GM21825 (cell line): ENCODE results near the gene CLK4.

Source experiments
- ATAC-seq: cut with Tn5 transposase; IDR thresholded peaks from one replicate; pipeline ENCODE4 v1.9.1; 2021; ENCODE audit warnings: mild to moderate bottlenecking, moderate library complexity; ENCODE audit not compliant: unreplicated experiment

CLK4 gene

GRCh38 chr5:178626484-178627258 lies at the start of gene CLK4:
Gene CLK4 (minus strand): TSS chr5:178627050. CDS start chr5:178623416, 3,634 bp downstream.
- peak; percentile 77 for ATAC-seq

DNA sequence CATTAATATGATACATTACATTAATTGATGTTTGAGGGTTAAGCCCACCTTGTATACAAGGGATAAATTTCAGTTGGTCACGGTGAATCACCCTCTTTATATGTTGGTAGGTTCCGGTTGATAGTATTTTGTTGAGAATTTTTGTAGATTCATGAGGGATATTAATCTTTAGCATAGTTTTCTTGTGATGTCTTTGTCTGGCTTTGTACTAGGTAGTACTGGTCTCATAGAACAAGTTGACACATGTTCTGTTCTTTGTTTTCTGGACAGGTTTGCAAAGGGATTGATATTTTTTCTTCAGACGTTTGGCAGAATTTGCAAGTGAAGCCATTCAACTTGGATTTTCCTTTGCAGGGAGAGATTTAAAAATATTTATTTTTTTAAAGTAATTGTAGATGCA lies 49.1 kb upstream of the CLK4 start:
- no peak for ATAC-seq

- ATAC-seq = no peak
Observed at GRCh38 chr5:178674334-178674733, 47.5 kb upstream of the CLK4 start.

DNA sequence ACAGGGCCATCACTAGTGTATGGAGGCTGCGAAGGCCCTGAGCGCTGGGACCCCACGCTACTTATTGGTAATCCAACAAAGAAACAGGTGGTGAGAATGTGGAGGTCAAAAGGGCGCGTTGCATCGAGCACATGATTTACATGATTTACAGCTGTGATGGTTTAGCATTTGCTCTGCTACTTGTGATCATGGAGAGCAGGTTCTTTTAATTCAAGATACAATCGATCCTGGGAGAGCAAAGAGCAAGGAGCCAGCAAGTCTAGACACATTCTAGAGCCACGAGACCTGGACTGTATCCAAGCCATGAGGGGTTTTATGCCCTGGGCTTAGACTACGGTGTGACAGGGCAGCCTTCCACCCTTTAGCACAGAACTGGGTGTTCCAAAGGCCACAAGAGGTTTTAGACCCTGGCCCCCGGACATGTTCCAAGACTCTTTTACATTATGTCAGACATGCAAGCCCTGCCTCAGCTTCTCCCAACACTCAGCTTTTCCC lies 47.0 kb upstream of the CLK4 start:
- ATAC-seq = no peak

DNA sequence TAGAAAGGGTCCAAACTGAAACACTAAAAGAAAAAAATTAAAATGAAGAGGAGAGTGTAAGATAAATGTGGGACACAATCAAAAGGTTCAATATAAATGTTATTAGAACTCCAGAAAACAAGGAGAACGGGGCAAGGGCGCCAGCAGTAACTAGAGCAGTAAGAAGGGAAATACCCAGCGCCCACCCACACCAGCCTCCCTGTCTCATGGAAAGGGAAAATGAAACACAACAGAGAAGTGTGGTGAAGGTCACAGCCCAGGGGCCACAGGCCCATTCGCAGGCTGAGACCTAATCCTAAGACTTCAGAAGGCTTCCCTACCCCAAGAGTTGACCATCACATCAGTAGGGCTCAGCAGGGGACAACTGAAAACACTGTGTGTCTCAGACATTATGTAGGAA lies 45.8 kb upstream of the CLK4 start:
- no peak for ATAC-seq

- no peak for ATAC-seq
Observed at GRCh38 chr5:178671602-178672144, 44.8 kb upstream of the CLK4 start.

- ATAC-seq = no peak
Observed at GRCh38 chr5:178670351-178670885, 43.6 kb upstream of the CLK4 start.

DNA sequence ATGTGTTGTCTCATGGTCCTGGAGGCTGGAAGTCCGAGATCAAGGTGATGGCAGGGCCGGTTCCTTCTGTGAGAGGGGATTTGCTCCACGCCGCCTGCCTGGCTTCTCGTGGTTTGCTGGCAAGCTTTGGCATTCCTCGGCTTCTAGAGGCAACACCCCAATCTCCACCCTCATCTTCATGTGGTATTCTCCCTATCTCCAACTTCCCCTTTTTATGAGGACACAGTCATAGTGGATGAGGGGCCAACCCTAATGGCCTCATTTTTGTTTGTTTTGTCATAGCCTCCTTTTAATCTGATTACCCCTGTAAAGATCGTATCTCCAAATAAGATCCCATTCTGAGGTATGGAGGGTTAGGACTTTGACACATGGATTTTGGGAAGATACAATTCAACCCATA lies 41.7 kb upstream of the CLK4 start:
- ATAC-seq = no peak

- ATAC-seq = no peak
Observed at GRCh38 chr5:178667688-178668087, 40.8 kb upstream of the CLK4 start.

DNA sequence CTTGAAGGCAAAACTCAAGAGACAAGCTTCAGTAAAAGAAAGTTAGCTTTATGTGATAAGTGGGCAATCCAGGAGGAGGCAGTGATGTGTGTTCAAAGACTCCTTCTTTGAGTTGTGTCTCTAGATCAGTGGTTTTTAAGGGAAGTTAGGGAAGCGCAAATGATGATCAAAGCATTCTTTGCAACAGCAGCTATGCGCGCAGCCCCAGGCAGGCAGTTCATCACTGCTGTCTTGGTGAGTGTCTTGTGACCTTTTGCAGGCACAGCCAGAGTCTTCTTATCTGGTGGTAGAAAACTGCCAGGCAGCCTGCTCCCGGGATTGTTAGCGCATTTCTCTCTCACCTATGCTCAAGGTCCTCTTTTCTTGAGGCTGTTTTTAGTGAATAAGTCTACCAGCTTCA lies 40.3 kb upstream of the CLK4 start:
- ATAC-seq = no peak

DNA sequence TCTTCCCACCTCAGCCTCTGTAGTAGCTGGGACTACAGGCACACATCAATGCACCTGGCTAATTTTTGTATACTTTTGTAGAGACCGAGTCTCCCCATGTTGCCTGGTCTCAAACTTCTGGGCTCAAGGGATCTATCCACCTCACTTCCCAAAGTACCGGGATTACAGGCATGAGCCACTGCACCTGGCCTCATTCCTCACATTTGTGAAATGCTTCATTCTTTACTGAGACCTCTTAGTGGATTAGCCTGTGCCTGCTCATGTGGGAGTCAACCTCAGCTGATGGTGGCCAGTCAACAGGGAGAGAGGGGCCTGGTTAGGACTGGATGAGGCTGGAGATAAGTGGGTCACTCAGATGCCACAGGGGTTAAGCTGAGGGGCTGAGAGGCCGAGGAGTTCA lies 37.3 kb upstream of the CLK4 start:
- ATAC-seq = no peak

- ATAC-seq = no peak
Observed at GRCh38 chr5:178662541-178662860, 35.7 kb upstream of the CLK4 start.

DNA sequence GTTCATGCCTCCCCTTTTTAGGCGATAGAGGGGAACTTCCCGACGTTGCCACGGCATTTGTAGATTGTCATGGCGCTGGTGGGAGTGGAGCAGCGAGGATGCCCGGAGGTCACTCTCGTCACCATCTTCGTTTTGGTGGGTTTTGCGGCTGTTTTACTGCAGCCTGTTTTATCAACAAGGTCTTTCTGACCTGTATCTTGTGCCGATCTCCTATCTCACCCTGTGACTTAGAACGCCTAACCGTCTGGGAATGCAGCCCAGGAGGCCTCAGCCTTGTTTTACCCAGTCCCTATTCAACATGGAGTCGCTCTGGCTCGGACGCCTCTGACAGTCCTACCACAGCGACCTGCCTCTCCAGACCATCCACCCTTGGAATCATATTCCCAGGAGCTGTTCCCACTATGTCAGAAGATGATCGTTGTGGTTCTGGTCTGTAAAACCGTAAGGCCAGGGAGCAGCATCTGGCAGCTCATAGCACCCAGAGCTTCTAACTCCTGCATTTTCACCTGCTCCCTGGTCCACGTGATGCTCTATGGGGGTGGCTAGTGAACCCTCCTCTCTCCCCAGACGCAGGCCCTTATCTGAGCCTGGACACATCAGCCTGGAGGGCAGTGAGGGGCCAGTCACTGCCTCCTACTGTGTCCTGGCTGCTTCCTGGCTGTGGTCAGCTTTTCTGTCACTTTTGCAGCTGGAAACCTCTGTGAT lies 35.1 kb upstream of the CLK4 start:
- no peak for ATAC-seq

- ATAC-seq = no peak
Observed at GRCh38 chr5:178651046-178651810, 24.4 kb upstream of the CLK4 start.

DNA sequence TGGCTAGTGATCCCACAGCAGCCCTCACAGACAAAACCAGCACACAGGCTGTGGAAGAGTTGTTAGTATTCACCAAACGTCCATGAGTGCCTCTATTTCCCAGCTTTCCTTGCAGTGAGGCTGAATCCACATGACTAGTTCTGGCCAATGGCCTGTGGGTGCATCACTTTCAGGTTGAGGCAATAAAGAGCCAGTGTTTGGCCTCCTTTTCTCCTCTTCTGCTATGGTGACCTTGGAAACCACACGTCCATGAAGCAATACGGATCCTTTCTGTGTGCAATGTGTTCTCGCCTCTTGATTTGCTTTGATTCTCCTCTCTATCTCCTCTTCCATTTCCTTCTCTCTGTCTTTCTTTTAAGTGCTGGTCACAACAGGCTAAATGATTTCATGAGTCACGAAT lies 23.4 kb upstream of the CLK4 start:
- ATAC-seq = no peak

GRCh38 chr5:178649580-178649979 lies 22.7 kb upstream of the CLK4 start:
- ATAC-seq = no peak

DNA sequence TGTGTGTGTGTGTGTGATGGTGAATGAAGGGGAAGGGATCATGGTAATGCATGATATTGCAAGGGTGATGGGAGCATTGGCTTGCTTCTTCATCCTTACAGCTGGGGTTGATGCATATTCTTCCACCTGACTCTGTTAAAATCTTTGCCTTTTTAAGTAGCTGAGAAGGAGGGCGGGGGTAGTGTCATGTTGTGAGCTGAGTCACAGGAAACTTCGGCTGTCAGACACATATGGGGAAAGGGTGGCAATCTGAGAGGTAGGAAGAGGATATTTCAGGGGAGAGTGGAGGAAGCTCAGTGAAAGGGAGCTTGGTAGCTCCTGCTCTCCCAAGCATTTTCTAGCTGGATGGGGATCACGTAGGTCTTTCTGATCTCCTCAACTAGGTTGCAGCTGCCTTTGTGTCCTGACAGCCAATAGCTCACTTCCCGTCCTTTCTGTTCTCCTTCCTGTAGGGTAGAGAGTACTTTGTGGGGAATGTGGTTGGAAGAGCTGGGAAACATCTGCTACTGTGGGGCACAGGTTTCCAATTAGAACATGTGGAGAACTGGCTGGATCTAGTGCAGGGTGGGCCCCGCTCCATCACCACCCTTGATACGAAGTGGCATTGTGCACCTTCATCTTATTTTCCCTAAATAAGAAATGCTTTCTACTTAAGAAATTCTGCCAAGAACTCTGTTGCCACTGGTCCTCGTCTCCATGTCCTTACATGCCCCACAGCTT lies 18.1 kb upstream of the CLK4 start:
- ATAC-seq = no peak

- no peak for ATAC-seq
Observed at GRCh38 chr5:178642351-178642909, 15.6 kb upstream of the CLK4 start.

DNA sequence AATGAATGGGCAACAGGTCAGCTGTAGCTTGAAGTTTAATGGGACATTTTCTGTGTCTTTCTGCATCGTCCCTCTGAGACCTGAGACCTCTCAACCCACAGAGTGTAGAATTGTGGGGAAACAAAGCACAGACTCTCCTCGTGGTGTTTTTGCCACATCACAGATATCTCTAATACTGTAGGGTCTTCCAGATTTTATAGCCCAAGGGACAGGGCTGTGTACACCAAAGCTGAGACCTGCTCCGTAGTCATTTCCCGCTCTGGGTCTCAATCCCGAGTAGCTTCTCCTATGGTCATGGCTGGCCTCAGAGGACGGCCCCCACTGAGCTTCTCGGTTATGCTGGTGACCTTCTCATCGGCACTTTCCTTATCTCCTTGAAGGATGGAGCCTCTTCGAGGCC lies 14.9 kb upstream of the CLK4 start:
- ATAC-seq = no peak

DNA sequence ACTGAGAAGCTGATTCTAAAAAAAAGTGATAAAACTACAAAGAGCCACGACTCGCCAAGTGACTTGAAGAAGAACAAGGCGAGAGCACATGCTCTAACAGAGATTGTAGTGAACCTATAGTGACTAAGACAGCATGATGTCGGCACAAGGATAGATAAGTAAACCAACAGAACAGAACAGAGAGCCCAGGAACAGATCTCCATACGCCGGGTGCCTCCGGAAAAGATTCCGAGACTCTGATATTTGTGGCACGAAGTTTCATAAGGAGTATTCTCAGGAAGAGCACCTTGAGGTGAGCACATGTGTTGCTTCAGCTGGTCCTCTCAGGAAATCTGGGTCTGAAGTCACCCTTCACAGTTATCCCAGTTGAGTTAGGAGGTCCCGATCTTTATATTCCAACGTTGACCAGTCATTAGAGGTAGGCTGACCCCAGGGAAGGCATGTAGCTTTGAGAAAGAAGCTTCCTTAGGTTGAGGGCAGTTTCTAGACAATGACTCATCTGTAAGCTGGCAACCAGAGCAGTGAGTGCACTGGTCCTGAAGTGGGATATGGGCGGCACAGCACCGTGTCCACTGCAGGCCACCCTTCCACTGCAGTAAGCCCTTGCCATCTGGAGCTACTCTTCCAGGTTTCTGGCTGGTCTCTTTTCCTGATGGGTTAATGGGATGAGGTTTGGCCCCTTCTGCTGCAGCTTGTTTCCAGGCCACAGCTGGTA lies 13.6 kb upstream of the CLK4 start:
- ATAC-seq = no peak
